Measurements from ENCODE around the gene TEX101. TPM values are rescaled to one million over a fixed set of nuclear protein-coding genes. Genes with fewer than 3 reads are reported as not detected.
"Not testable (repeated sequence)": the region's sequence is repeated elsewhere in the genome, so short reads cannot be mapped to it uniquely, and the experiment has no call there.

Gene TEX101
- polyA plus RNA-seq, 3 donors, result 0.16 TPM; not detected in 2

GRCh38 chr19:43435775-43436174 lies 21.1 kb downstream of the TEX101 start:
- Mint-ChIP-seq H3K9me3 (peaks cover 0 to 2% (median 0%) of the 10 kb centered on the region in 7 donors), H3K36me3 (no peaks in the 10 kb centered on the region), H3K27ac (peak overlapping the region in 2 of 7 donors; percentile 13 to 41), H3K4me3 (no peak overlapping the region), H3K27me3 (ENCODE audit: low read depth in 3 of 3) (peaks cover 5 to 15% (median 8%) of the 10 kb centered on the region in 3 donors), H3K4me1 (peaks cover 18% of the 10 kb centered on the region)
- Histone ChIP-seq H3K4me2 (replicated peaks; ENCODE audit: extremely low read depth, low read length, poor library complexity, severe bottlenecking) (no peak overlapping the region), H3K9ac (ENCODE audit: insufficient read depth, low read length, poor library complexity, severe bottlenecking) (no peak overlapping the region), H3K79me2 (ENCODE audit: insufficient read depth, low read length) (no peaks in the 10 kb centered on the region), H3K36me3 (replicated peaks in 1 of 2; ENCODE audit: control insufficient read depth in 1 of 2, insufficient read depth in 2 of 2, low read length in 2 of 2) (no peaks in the 10 kb centered on the region), H3K27ac (ENCODE audit: low read depth in 1 of 2, low read length in 2 of 2) (no peak overlapping the region), H2AFZ (ENCODE audit: insufficient read depth, low read depth, low read length, poor library complexity, severe bottlenecking) (no peak overlapping the region), H3K27me3 (ENCODE audit: control insufficient read depth in 2 of 2, insufficient read depth in 2 of 2, low read length in 2 of 2) (no peaks in the 10 kb centered on the region), H3K9me3 (replicated peaks in 1 of 2; ENCODE audit: control insufficient read depth in 1 of 2, insufficient read depth in 1 of 2, low read length in 2 of 2) (no peaks in the 10 kb centered on the region), H3K4me3 (replicated peaks in 1 of 3; ENCODE audit: low read depth in 2 of 3, low read length in 3 of 3) (no peak overlapping the region), H4K20me1 (ENCODE audit: insufficient read depth, low read length) (no peaks in the 10 kb centered on the region), H3K4me1 (ENCODE audit: control insufficient read depth in 1 of 2, insufficient read depth in 2 of 2, low read length in 2 of 2) (peaks cover 17 to 19% of the 10 kb centered on the region in 2 donors)
- TF ChIP-seq CTCF (IDR thresholded peaks at IDR 0.05), result no peak
- WGBS (ENCODE audit: insufficient coverage), result 95% methylated on average over 3 of the region's 3 CpGs
- no peak for DNase-seq
- intact Hi-C loops (cut with micrococcal nuclease), result no loop called here

GRCh38 chr19:43437284-43437683 lies 22.6 kb downstream of the TEX101 start:
- H3K4me1 ChIP-seq (ENCODE audit: control insufficient read depth in 1 of 2, insufficient read depth in 2 of 2, low read length in 2 of 2), result peaks cover 30 to 31% of the 10 kb centered on the region in 2 donors
- H3K27me3 ChIP-seq (ENCODE audit: control insufficient read depth in 2 of 2, insufficient read depth in 2 of 2, low read length in 2 of 2); H3K79me2 ChIP-seq (ENCODE audit: insufficient read depth, low read length); H2AFZ ChIP-seq (ENCODE audit: insufficient read depth, low read depth, low read length, poor library complexity, severe bottlenecking); intact Hi-C loops (cut with micrococcal nuclease); H3K9ac ChIP-seq (ENCODE audit: insufficient read depth, low read length, poor library complexity, severe bottlenecking); H3K36me3 Mint-ChIP-seq; H3K4me3 ChIP-seq (replicated peaks in 1 of 3; ENCODE audit: low read depth in 2 of 3, low read length in 3 of 3); H3K4me2 ChIP-seq (replicated peaks; ENCODE audit: extremely low read depth, low read length, poor library complexity, severe bottlenecking); H3K9me3 Mint-ChIP-seq; H3K27ac ChIP-seq (ENCODE audit: low read depth in 1 of 2, low read length in 2 of 2); H3K9me3 ChIP-seq (replicated peaks in 1 of 2; ENCODE audit: control insufficient read depth in 1 of 2, insufficient read depth in 1 of 2, low read length in 2 of 2); DNase-seq; H4K20me1 ChIP-seq (ENCODE audit: insufficient read depth, low read length); H3K4me3 Mint-ChIP-seq; H3K36me3 ChIP-seq (replicated peaks in 1 of 2; ENCODE audit: control insufficient read depth in 1 of 2, insufficient read depth in 2 of 2, low read length in 2 of 2): not testable (repeated sequence)
- H3K27me3 Mint-ChIP-seq (ENCODE audit: low read depth in 3 of 3), result peaks cover 8 to 11% (median 9%) of the 10 kb centered on the region in 3 donors
- peak overlapping the region in 3 of 7 donors; percentile 46 to 87 (median 78) for H3K27ac Mint-ChIP-seq
- peaks cover 26% of the 10 kb centered on the region for H3K4me1 Mint-ChIP-seq
- WGBS (ENCODE audit: insufficient coverage), result no CpG with 5 or more reads among the region's 11 CpGs

All from CD14-positive monocyte (primary cell).